HCT116 (cell line): Measurements from ENCODE around the gene HPCAL1. TPM values are rescaled to one million over a fixed set of nuclear protein-coding genes. Genes with fewer than 3 reads are reported as not detected.

Experiments used
- ATAC-seq: fragments of 200-7000 bp; cut with Tn5 transposase; 2 replicates; pipeline ENCODE4 v1.9.1; 2020; ENCODE audit warnings: mild to moderate bottlenecking, moderate library complexity
- BruUV-seq: library from RNA; stranded (reverse); fragments of 400-500 nt; replicated peaks from 2 replicates; lab custom pipeline; 2021; lab: Mats Ljungman, UMichigan
- CTCF ChIA-PET: fragments of 300-600 bp; sonication (Branson Sonifier 250); formaldehyde crosslinking; loops from one replicate; lab custom pipeline; 2021; ENCODE audit warnings: antibody characterized with exemption; lab: Charles Lee
- POLR2A ChIA-PET: fragments of 300-600, 350-600 bp; sonication (Branson Sonifier 250); formaldehyde crosslinking; loops from one replicate; lab custom pipeline; 2021; ENCODE audit warnings: antibody characterized with exemption; lab: Charles Lee
- RAD21 ChIA-PET, 2 experiments: fragments of 300-600 bp; sonication (Branson Sonifier 250); formaldehyde crosslinking; loops; one replicate each; lab custom pipeline; 2023; ENCODE audit warnings: low total read pairs in 2 of 2; ENCODE audit not compliant: uncharacterized antibody in 2 of 2, unreplicated experiment in 2 of 2, low non-redundant PET in 1 of 2; lab: Charles Lee
- DNase-seq: peaks from one replicate; pipeline ENCODE4 v3.0.0-alpha.2; 2010; ENCODE audit warnings: low read depth, low spot score
- H2AFZ ChIP-seq: fragments of 200-600 bp; shearing (Covaris generic), sonication (generic); 2 replicates; pipeline ENCODE4 v1.6.1; 2017; ENCODE audit warnings: low read depth, mixed run types, mixed read lengths, antibody characterized with exemption, low read length; ENCODE audit not compliant: poor library complexity, severe bottlenecking
- H3K27ac ChIP-seq: 2 replicates; pipeline ENCODE4 v1.5.1; 2012; ENCODE audit warnings: low read depth, low read length
- H3K27me3 ChIP-seq: fragments of 200-600 bp; sonication (generic); 2 replicates; pipeline ENCODE4 v1.6.1; 2016; ENCODE audit warnings: mixed run types, low read length, mixed read lengths; ENCODE audit not compliant: insufficient read depth
- H3K36me3 ChIP-seq, 2 experiments: fragments of 200-500 bp in 1 of 2; fragments of 200-600 bp in 1 of 2; sonication (Bioruptor generic) in 1 of 2; sonication (generic) in 1 of 2; 2 replicates each; pipeline versions ENCODE4 v1.5.1 to v1.6.1; 2014 to 2016; ENCODE audit warnings: low read length in 2 of 2, inconsistent platforms in 1 of 2, mixed read lengths in 1 of 2, mixed run types in 1 of 2; ENCODE audit not compliant: insufficient read depth in 2 of 2, control insufficient read depth in 1 of 2
- H3K4me1 ChIP-seq, 2 experiments: fragments of 200-600 bp in 1 of 2; sonication (generic) in 1 of 2; 2 replicates each; pipeline versions ENCODE4 v1.5.1 to v1.6.1; 2012 to 2017; ENCODE audit warnings: low read length in 2 of 2, inconsistent platforms in 1 of 2, mild to moderate bottlenecking in 1 of 2, mixed read lengths in 1 of 2, mixed run types in 1 of 2, moderate library complexity in 1 of 2; ENCODE audit not compliant: insufficient read depth in 2 of 2, control insufficient read depth in 1 of 2
- H3K4me2 ChIP-seq: fragments of 200-600 bp; sonication (generic); 2 replicates; pipeline ENCODE4 v1.6.1; 2017; ENCODE audit warnings: mixed run types, low read length, mixed read lengths
- H3K4me3 ChIP-seq, 2 experiments: fragments of 200-600 bp in 1 of 2; sonication (generic) in 1 of 2; replicated peaks in 1 of 2; 2 replicates each; pipeline ENCODE4 v1.5.1; 2011 to 2016; ENCODE audit warnings: low read length in 2 of 2, control low read depth in 1 of 2, low read depth in 1 of 2, mild to moderate bottlenecking in 1 of 2, mixed read lengths in 1 of 2, mixed run types in 1 of 2
- H3K79me2 ChIP-seq: fragments of 200-600 bp; sonication (generic); 2 replicates; pipeline ENCODE4 v1.6.1; 2017; ENCODE audit warnings: mild to moderate bottlenecking, mixed run types, low read length, moderate library complexity, mixed read lengths; ENCODE audit not compliant: insufficient read depth
- H3K9ac ChIP-seq: fragments of 200-600 bp; sonication (generic); 2 replicates; pipeline ENCODE4 v1.6.1; 2016; ENCODE audit warnings: low read length, mixed read lengths
- H3K9me2 ChIP-seq: fragments of 200-600 bp; sonication (generic), shearing (Covaris generic); 2 replicates; pipeline ENCODE4 v1.6.1; 2017; ENCODE audit warnings: mixed run types, mild to moderate bottlenecking, moderate library complexity; ENCODE audit not compliant: insufficient read depth
- H3K9me3 ChIP-seq, 2 experiments: fragments of 200-500 bp in 1 of 2; fragments of 200-600 bp in 1 of 2; sonication (Bioruptor generic) in 1 of 2; sonication (generic) in 1 of 2; 2 replicates each; pipeline ENCODE4 v1.6.1; 2014 to 2017; ENCODE audit warnings: low read length in 2 of 2, mixed read lengths in 2 of 2, inconsistent platforms in 1 of 2, low read depth in 1 of 2, mild to moderate bottlenecking in 1 of 2, mixed run types in 1 of 2, moderate library complexity in 1 of 2; ENCODE audit not compliant: control insufficient read depth in 1 of 2, insufficient read depth in 1 of 2
- H4K20me1 ChIP-seq: fragments of 200-600 bp; sonication (generic), shearing (Covaris generic); 2 replicates; pipeline ENCODE4 v1.6.1; 2017; ENCODE audit warnings: mixed run types, mild to moderate bottlenecking, moderate library complexity; ENCODE audit not compliant: insufficient read depth
- CBX3 ChIP-seq: IDR thresholded peaks from 2 replicates; pipeline ENCODE4 v1.6.1; 2012; ENCODE audit warnings: low read depth
- CEBPB ChIP-seq: IDR thresholded peaks from 2 replicates; pipeline ENCODE4 v1.6.1; 2012; ENCODE audit warnings: low read depth
- CTCF ChIP-seq, 3 experiments: fragments of 200-600 bp in 1 of 3; sonication (generic) in 1 of 3; IDR thresholded peaks in 2 of 3; conservative IDR thresholded peaks in 1 of 3; 2 replicates each; pipeline ENCODE4 v1.5.1; 2012 to 2017; ENCODE audit warnings: low read depth in 2 of 3, low read length in 2 of 3, antibody characterized with exemption in 1 of 3, borderline replicate concordance in 1 of 3, control low read depth in 1 of 3, mild to moderate bottlenecking in 1 of 3, mixed read lengths in 1 of 3, mixed run types in 1 of 3, moderate library complexity in 1 of 3; ENCODE audit not compliant: insufficient read depth in 1 of 3
- EGR1 ChIP-seq: IDR thresholded peaks from 2 replicates; pipeline ENCODE4 v1.6.1; 2012; ENCODE audit warnings: low read depth
- ELF1 ChIP-seq: IDR thresholded peaks from 2 replicates; pipeline ENCODE4 v1.6.1; 2012; ENCODE audit warnings: low read depth, borderline replicate concordance
- EZH2phosphoT487 ChIP-seq: fragments of 200-600 bp; IDR thresholded peaks from 2 replicates; pipeline ENCODE4 v1.6.1; 2018; ENCODE audit warnings: antibody characterized with exemption, borderline replicate concordance
- FOSL1 ChIP-seq: IDR thresholded peaks from 2 replicates; pipeline ENCODE4 v1.6.1; 2012; ENCODE audit warnings: low read depth
- POLR2A ChIP-seq: IDR thresholded peaks from 2 replicates; pipeline ENCODE4 v1.7.0; 2011; ENCODE audit warnings: borderline replicate concordance; ENCODE audit not compliant: insufficient read depth, insufficient read length; ENCODE audit errors: extremely low read depth
- REST ChIP-seq: IDR thresholded peaks from 2 replicates; pipeline ENCODE4 v1.6.1; 2012; ENCODE audit warnings: low read depth
- SIN3A ChIP-seq: IDR thresholded peaks from 2 replicates; pipeline ENCODE4 v1.6.1; 2012; ENCODE audit warnings: low read depth
- SP1 ChIP-seq: IDR thresholded peaks from 2 replicates; pipeline ENCODE4 v1.6.1; 2012; ENCODE audit warnings: low read depth
- SRF ChIP-seq: IDR thresholded peaks from 2 replicates; pipeline ENCODE4 v1.6.1; 2012; ENCODE audit warnings: low read depth
- ZBTB33 ChIP-seq: IDR thresholded peaks from 2 replicates; pipeline ENCODE4 v1.6.1; 2011; ENCODE audit warnings: mild to moderate bottlenecking, low read length, moderate library complexity; ENCODE audit not compliant: insufficient replicate concordance; ENCODE audit errors: extremely low read depth
- ZFX ChIP-seq: fragments of 450-650 bp; IDR thresholded peaks from 2 replicates; pipeline ENCODE4 v1.6.1; 2017
- ZNF274 ChIP-seq: fragments of 200-500 bp; sonication (Bioruptor generic); IDR thresholded peaks from 2 replicates; pipeline ENCODE4 v1.6.1; 2014; ENCODE audit warnings: mild to moderate bottlenecking, low read depth, low read length, inconsistent platforms
- intact Hi-C: fragments of 100-400 bp; cut with micrococcal nuclease; formaldehyde crosslinking; loops from 2 replicates; pipeline ENCODE4 v1.10.0; 2022
- total RNA-seq: library from RNA; stranded (reverse); gene quantifications from one replicate; pipeline ENCODE4 v1.2.1, GENCODE V29; 2021; ENCODE audit not compliant: unreplicated experiment

The HPCAL1 gene
- total RNA-seq, 1 experiment from 2014 or later = 111 TPM

- no peak overlapping the region for H3K9ac ChIP-seq
- BruUV-seq = no TSS peak
- no peaks in the 10 kb centered on the region for H4K20me1 ChIP-seq
- H3K27me3 ChIP-seq = no peaks in the 10 kb centered on the region
- H2AFZ ChIP-seq = no peak overlapping the region
- H3K79me2 ChIP-seq = no peaks in the 10 kb centered on the region
- H3K36me3 ChIP-seq = no peaks in the 10 kb centered on the region
- intact Hi-C loops = no loop called here
- no peak for TF ChIP-seq FOSL1
- no peak for TF ChIP-seq CTCF (IDR thresholded peaks at IDR 0.05 in 2 of 3, conservative IDR thresholded peaks at IDR 0.05 in 1 of 3; ENCODE audit: borderline replicate concordance in 1 of 3, insufficient read depth in 1 of 3, low read depth in 2 of 3, low read length in 2 of 3)
- no peak for TF ChIP-seq SIN3A
- no peak for TF ChIP-seq SRF
- no peak for TF ChIP-seq POLR2A
- TF ChIP-seq CBX3 = no peak
- no peak overlapping the region for H3K4me2 ChIP-seq
- no peak overlapping the region for H3K4me3 ChIP-seq
- peaks cover 10 to 26% of the 10 kb centered on the region in 2 experiments; a peak in 3 of 4 replicates for H3K4me1 ChIP-seq
- no peaks in the 10 kb centered on the region for H3K9me3 ChIP-seq
- ChIA-PET POLR2A (no interaction called here), RAD21 (interaction anchor here in 1 of 2 experiments (1.8 kb wide), 1 partner anchor 163 kb away, joined by 4 read pairs; no protein-coding TSS in a partner anchor), CTCF (interaction anchor here (1.9 kb wide), 1 partner anchor 136 kb away, joined by 19 read pairs; no protein-coding TSS in a partner anchor)
- no peak overlapping the region for H3K27ac ChIP-seq
- H3K9me2 ChIP-seq = no peaks in the 10 kb centered on the region
- DNase-seq (no peak), ATAC-seq (no peak)
These were observed 30.8 kb upstream of the HPCAL1 start for GRCh38 chr2:10271946-10272345.

- ChIA-PET RAD21 (no interaction called here), CTCF (no interaction called here), POLR2A (no interaction called here)
- H3K36me3 ChIP-seq = no peaks in the 10 kb centered on the region
- H3K79me2 ChIP-seq = no peaks in the 10 kb centered on the region
- ATAC-seq = no peak
- H3K9me3 ChIP-seq = no peaks in the 10 kb centered on the region
- BruUV-seq = no TSS peak
- H4K20me1 ChIP-seq = no peaks in the 10 kb centered on the region
- H3K27ac ChIP-seq = no peak overlapping the region
- intact Hi-C loops = no loop called here
- no peaks in the 10 kb centered on the region for H3K27me3 ChIP-seq
- H2AFZ ChIP-seq = no peak overlapping the region
- H3K9me2 ChIP-seq = no peaks in the 10 kb centered on the region
- H3K9ac ChIP-seq = no peak overlapping the region
- TF ChIP-seq EGR1 (no peak), SP1 (no peak), ZFX (no peak), ZBTB33 (no peak), REST (no peak), ELF1 (no peak), ZNF274 (no peak), CEBPB (no peak), EZH2phosphoT487 (no peak)
- DNase-seq = no peak
- H3K4me3 ChIP-seq = no peak overlapping the region
- H3K4me1 ChIP-seq = peaks cover 10 to 26% of the 10 kb centered on the region in 2 experiments; a peak in 3 of 4 replicates
- H3K4me2 ChIP-seq = no peak overlapping the region
These were observed 30.2 kb upstream of the HPCAL1 start for GRCh38 chr2:10272464-10272863.
